GM21526 (cell line): ENCODE results near the gene RAPGEF2.
"Not testable (repeated sequence)": the region's sequence is repeated elsewhere in the genome, so short reads cannot be mapped to it uniquely, and the experiment has no call there.

Experiments used
- ATAC-seq: cut with Tn5 transposase; IDR thresholded peaks from one replicate; pipeline ENCODE4 v1.9.1; 2021; ENCODE audit warnings: moderate library complexity; ENCODE audit not compliant: unreplicated experiment, low FRiP score

Gene RAPGEF2

DNA sequence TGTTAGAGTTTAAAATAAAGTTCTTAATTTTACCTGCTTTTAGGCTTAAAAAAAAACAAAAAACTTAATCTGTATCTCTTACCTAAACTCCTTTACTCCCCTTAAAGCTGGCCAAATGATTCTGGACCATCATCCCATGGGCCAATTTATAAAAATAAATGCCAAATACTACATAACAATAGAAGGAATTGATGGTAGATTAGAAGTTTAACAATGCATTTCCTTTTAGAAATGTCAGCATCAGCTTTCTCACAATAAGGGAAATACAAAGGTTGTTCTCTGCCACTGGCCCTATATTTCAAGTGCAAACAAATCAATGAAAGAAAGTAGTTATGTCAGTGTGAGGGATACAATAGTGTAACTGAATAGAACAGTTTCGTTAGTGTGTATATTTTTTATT lies 5.7 kb upstream of the RAPGEF2 start:
- ATAC-seq, result no peak

GRCh38 chr4:159097785-159098184 lies 5.1 kb upstream of the RAPGEF2 start:
- no peak for ATAC-seq

DNA sequence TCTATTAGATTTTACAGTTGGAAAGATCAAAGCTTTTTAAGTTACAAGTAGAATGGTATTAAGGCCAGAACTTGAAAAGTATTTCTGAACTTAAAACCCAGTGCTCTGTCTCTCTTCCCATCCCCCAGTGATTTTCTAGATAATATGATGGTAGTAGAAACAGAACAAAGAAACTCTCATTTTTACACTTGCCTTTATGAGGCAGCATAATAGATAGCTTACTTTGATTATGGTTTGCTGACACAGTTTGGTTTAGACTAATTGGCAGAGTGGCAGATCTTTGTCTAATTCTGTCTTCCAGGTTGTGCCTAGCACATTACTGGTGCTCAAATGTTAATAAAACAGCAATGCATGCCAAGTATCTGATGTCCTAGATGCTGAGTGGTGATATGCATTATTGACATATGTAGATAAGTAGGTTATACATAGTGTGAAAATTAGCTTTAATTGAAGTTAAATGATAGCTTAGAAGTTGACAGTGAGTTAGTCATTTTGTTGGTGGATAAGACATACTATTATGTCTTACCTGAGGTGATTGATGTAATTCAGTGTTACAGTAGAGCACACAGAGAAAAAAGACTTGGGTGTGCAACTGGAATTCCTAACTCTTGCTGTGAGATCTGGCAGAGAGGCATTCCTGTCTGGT lies 4.3 kb upstream of the RAPGEF2 start:
- no peak for ATAC-seq

DNA sequence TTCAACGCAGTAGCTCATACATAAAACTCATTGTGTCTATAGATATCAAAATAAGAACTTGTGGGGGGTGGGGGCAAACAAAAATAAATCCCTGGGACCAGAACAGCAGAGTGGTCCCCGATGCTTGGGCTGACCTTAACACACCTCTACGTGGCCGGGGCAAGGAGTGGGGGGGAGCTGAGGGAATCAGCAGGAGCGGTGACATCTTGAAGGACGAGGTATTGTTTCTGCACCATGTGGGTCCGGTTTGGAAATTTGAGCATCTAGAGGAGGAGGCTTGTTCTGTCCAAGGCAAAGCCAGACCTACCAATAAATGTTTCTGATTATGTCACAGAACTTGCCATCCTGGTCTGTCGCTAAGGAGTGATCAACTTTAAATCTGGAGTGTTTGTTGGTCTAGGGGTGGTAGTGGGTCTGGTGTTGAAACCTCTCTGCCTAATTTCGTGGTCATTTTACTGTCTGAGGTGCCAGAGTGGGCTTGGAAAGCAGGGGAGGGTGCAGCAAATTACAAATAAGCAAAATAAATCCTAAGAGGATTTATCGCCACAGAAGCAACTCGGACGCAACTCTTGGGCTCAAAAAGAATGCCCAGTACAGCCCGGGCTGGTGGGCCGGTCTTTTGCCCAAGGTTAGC lies 774 bp upstream of the RAPGEF2 start:
- no peak for ATAC-seq

DNA sequence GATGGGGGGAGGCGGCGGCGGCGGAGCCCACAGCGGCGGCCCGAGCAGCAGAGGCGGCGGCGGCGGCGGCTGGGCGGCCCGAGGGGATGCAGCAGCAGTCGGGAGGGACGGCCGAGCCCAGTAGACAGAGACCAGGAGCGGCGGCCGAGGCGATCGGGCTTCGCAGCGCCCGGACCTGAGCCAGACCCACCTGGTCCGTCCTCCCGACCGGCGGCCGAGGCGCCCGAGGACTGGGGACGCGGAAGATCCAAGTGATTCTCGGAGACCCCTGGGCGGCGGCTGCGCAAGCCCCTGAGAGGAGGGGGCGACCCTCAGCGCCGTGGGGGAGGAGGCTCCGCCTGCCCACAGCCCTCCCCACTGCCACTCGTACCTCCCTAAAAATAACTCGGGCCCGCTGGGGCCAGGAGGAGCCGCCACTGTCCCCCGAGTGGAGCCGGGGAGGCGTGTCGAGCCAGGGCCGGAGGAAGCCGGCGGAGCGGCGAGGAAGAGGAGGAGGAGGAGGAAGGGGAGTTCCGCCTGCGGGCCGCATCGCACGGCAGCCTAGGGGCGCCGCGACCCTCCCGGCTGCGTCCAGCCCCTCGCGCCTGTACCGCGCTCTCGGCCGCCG lies 608 bp downstream of the RAPGEF2 start:
- peak; percentile 24 for ATAC-seq

DNA sequence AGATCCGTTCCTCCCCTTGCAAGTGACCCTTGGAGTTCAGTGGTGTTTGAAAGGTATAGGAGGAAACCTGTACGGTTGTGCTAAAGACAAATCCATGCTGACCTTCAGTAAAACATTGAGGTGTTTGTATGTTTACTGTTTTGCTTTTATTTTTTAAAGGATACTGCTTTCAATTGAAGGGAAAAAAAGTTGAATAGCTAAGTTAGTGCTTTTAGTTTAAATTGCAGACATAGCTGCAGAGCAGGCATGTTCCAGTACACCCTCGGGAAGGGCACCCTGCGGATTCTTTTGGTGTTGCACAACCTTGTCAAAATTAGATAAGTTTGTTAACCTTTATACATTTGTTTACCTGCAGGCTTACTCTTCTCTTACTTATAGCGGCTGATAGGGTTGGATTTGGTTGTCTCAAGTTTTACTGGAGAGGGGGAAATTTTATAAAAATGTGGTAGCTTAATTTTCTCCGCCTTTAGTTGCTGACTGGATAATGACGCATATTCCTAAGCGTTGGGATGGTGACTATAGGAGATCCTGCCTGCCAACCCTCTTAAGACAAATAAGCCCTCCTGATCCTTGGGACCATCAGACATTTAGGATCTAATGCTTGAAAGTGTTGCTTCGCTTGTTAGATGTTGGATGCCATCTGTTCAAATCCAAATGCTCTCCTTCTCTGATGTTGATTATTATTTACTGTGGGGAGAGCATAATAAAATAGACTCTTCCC lies 2.0 kb downstream of the RAPGEF2 start:
- ATAC-seq, result no peak

- ATAC-seq, result no peak
Observed at GRCh38 chr4:159105761-159106243, 2.9 kb downstream of the RAPGEF2 start.

DNA sequence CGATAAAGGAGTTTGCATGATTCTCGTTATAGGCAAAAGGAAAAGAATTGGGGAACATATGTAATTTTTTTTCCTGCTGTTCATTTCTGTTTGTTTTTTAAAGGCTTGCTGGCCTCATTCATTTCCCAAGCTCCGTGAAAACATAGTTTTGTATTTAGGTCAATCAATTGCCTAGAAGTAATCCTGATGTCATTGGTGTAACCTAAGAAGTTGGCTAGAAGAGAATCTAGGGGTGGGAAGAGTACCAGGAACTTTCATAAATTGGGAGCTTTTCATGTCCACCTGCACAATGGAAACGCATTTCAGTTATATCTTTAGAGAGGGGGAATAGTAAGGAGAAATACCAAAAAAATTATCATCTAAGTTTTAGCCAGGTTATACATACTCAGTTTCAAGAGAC lies 3.8 kb downstream of the RAPGEF2 start:
- ATAC-seq, result no peak

DNA sequence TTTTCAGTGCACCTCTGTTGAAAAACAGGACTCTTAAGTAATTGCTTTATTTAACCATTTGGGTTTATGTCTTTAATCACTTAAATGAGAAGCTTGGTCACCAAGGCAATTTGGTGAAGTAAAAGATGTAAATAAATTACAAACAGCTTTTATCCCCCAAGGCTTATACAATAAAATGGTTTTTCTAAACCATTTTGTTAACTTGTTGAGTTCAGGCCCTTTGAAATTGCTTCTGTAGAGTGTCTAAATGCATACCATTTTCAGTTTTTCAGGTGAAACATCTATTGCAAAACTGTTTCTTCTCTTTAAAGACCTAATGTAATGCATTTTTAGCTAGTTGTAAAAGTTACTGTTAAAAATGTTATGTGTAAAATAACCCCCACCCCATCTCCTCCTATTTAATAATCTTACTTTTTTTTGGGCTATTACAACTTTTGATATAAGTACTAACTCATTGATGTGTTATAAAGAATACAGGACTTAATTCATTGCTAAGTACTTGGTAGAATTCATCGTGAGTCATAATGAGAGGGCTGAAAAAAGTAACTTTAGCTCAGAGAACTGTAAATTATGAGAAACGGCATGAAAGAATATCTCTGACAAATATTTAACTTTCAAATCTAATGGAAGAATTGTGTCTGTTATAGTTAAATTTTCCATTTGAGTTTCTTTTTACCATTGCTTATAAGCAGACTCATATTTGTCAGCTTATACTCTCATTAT lies 4.5 kb downstream of the RAPGEF2 start:
- ATAC-seq, result no peak

DNA sequence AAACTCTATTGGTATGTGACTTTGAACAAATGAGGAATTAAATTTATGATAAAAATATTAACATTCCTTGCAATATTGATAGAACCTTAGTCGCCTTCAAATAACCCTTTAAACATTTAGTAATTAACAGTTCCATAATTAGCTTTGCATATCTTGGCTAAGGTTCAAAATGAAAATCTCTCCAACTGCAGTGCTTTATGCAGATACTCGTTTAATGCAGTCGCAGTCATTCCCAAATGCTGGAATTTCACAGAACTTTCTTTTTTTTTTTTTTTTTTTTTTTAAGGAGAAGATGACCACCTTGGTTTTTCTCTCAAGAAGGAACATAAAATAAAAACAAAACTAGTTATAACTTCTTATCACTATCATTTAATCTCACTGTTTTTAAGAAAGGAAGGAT lies 5.2 kb downstream of the RAPGEF2 start:
- no peak for ATAC-seq

GRCh38 chr4:159110961-159111360 lies 8.1 kb downstream of the RAPGEF2 start:
- no peak for ATAC-seq

GRCh38 chr4:159111416-159111815 lies 8.5 kb downstream of the RAPGEF2 start:
- ATAC-seq, result no peak

DNA sequence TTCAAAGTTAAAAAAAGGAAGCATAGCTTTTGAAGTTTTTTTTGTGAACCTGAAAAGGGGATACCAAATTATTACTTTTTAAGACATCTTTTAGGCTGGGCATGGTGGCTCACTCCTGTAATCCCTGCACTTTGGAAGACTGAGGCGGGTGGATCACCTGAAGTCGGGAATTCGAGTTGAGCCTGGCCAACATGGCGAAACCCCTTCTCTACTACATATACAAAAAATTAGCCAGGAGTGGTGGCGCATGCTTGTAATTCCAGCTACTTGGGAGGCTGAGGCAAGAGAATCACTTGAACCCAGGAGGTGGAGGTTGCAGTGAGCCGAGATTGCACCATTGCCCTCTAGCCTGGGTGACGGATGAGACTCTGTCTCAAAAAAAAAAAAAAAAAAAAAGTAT lies 10.5 kb downstream of the RAPGEF2 start:
- ATAC-seq, result not testable (repeated sequence)

DNA sequence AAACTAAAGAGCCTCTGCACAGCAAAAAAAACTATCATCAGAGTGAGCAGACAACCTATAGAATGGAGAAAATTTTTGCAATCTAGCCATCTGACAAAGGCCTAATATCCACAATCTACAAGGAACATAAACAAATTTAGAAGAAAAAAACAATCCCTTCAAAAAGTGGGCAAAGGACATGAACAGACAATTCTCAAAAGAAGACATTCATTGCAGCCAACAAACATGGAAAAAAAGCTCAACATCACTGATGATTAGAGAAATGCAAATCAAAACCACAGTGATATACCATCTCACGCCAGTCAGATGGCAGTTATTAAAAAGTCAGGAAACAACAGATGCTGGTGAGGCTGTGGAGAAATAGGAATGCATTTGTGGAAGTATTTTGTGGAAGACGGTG lies 13.2 kb downstream of the RAPGEF2 start:
- not testable (repeated sequence) for ATAC-seq

- ATAC-seq, result not testable (repeated sequence)
Observed at GRCh38 chr4:159116693-159117092, 13.8 kb downstream of the RAPGEF2 start.

GRCh38 chr4:159117564-159117963 lies 14.7 kb downstream of the RAPGEF2 start:
- ATAC-seq, result no peak

DNA sequence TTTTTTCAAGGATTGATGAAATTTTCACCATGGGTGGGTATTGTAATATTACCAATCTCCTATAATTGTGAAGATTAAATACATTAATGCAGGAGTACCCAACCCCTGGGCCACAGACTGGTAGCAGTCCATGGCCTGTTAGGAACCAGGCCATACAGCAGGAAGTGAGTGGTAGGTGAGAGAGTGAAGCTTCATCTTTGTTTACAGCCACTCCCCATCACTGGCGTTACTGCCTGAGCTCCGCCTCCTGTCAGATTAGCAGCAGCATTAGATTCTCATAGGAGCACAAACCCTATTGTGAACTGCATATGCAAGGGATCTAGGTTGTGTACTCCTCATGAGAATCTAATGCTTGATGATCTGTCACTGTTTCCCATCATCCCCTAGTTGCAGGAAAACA lies 15.1 kb downstream of the RAPGEF2 start:
- ATAC-seq, result no peak

GRCh38 chr4:159121371-159121770 lies 18.5 kb downstream of the RAPGEF2 start:
- ATAC-seq, result no peak

GRCh38 chr4:159126716-159127115 lies 23.8 kb downstream of the RAPGEF2 start:
- ATAC-seq, result no peak

DNA sequence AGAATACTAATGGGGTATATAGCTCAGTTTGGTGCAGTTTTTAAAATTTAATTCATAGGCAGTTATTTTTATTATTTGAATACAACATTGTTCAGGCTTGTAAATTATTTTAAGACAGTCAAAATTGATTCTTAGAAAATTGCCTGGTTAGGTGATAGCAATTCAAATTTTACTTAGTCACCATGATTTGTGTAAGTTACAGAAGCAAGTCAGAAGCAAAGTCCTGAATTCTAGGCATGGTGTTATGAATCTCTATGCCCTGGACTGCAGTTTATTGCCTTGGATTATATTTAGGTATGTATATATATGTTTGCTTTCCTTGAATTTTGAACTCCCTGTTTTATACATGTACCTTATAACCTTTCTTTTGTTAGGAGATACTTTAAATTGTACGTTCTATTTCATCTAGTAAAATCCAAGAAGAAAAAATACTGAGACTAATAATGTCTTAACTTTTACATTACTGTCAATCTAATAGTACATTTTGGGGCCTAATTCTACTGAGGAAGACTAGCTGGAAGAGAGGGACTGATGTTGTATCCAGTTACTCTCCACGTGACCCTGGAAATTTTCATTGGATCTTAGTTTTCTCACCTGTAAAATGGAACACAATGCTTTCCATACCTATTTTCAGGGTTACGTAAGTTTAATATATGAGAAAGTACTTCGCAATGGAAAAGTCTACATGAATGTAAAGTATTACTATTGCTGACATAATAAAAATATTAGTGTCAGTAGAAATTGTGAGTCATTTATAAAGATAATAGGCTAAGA lies 25.1 kb downstream of the RAPGEF2 start:
- no peak for ATAC-seq
